Heart left ventricle (tissue), 13 donors: ENCODE measurements around the gene LRRC28.

ENCODE experiments used
- CTCF ChIP-seq, 12 donors: fragments of 200-600 bp; sonication (generic) in 4 of 12; IDR thresholded peaks; one replicate each; pipeline versions ENCODE4 v1.5.0 to v1.8.0; 2018 to 2022; ENCODE audit warnings: antibody characterized with exemption in 12 of 12, mild to moderate bottlenecking in 5 of 12
- POLR2A ChIP-seq, 2 donors: fragments of 450-650 bp; IDR thresholded peaks; one replicate each; pipeline ENCODE4 v1.6.1; 2017; ENCODE audit warnings: antibody characterized with exemption in 2 of 2, mild to moderate bottlenecking in 2 of 2, moderate library complexity in 2 of 2
- donor health status: ischemic (EF 13 %, LVEDD 7.1; RV severe dilation, severe dysfunction).
- donor health status: DM: no; HTN: yes; CAD: no.
- donor health status: DM: no; HTN: no; CAD: no.
- donor health status: ischemic (EF 25% LVEDD 6.9; RV normal size, moderate dysfunction).
- donor health status: ischemic (EF 25% LVEDD 5.7; RV mildly dilated, moderate dysfunction).
- donor health status: ischemic (EF 35%, LVEDD 5.7; RV mildly dilated, moderate dysfunction).
- donor health status: nonischemic (EF 11% LVEDD 7.7; RV severe dilation, severe dysfunction).
- donor health status: DM: yes; HTN: yes; CAD: no.
- donor health status: PGD.
- donor health status: ischemic (EF 29% LVEDD 5.4; RV normal size, mild dysfunction).
- donor health status: nonischemic (EF 23%, LVEDD 6.1; RV moderate dilation, normal function).

GRCh38 chr15:99324082-99324620 is 72.9 kb downstream of the LRRC28 start:
- TF ChIP-seq CTCF (IDR thresholded peaks at IDR 0.05) (no peak), POLR2A (IDR thresholded peaks at IDR 0.05) (peak in 1 of 2 donors; percentile 24)
